Naive thymus-derived CD4-positive, alpha-beta T cell (primary cell): ENCODE results near the gene SMPD1. TPM values are rescaled to one million over a fixed set of nuclear protein-coding genes. Genes with fewer than 3 reads are reported as not detected.

Experiments
- ATAC-seq: fragments of 150-1000 bp; cut with Tn5 transposase; 2 replicates; pipeline ENCODE4 v1.10.0; 2021; ENCODE audit warnings: mild to moderate bottlenecking, moderate library complexity
- CTCF ChIA-PET: fragments of 350-600 bp; sonication (Branson Sonifier 250); formaldehyde crosslinking; loops from one replicate; lab custom pipeline; 2021; ENCODE audit warnings: antibody characterized with exemption; lab: Charles Lee
- POLR2A ChIA-PET: fragments of 350-600 bp; sonication (Branson Sonifier 250); formaldehyde crosslinking; loops from one replicate; lab custom pipeline; 2021; ENCODE audit warnings: antibody characterized with exemption, inconsistent platforms; lab: Charles Lee
- DNase-seq, 9 donors: peaks; one replicate each; pipeline versions ENCODE4 v3.0.0 to v3.0.0-alpha.2; 2020 to 2022; ENCODE audit warnings: mixed read lengths in 1 of 9
- H3K27ac ChIP-seq: one replicate; pipeline ENCODE4 v1.7.0; 2013; ENCODE audit warnings: mild to moderate bottlenecking, low read depth, low read length, moderate library complexity
- H3K27me3 ChIP-seq, 2 donors: one replicate each; pipeline ENCODE4 v1.7.0; 2013; ENCODE audit warnings: low read length in 2 of 2, mild to moderate bottlenecking in 2 of 2, moderate library complexity in 2 of 2; ENCODE audit not compliant: control insufficient read depth in 2 of 2, insufficient read depth in 2 of 2
- H3K36me3 ChIP-seq, 3 experiments: 1 replicate in 2 of 3; 2 replicates in 1 of 3; pipeline ENCODE4 v1.7.0; 2013; ENCODE audit warnings: low read length in 3 of 3, mild to moderate bottlenecking in 3 of 3, moderate library complexity in 1 of 3; ENCODE audit not compliant: insufficient read depth in 3 of 3, control insufficient read depth in 2 of 3
- H3K4me1 ChIP-seq, 2 donors: one replicate each; pipeline ENCODE4 v1.7.0; 2013; ENCODE audit warnings: low read length in 2 of 2, mild to moderate bottlenecking in 2 of 2, moderate library complexity in 1 of 2; ENCODE audit not compliant: control insufficient read depth in 2 of 2, insufficient read depth in 2 of 2
- H3K4me3 ChIP-seq: 2 replicates; pipeline ENCODE4 v1.7.0; 2013; ENCODE audit warnings: mild to moderate bottlenecking, low read length
- H3K9me3 ChIP-seq, 3 experiments: 1 replicate in 2 of 3; 2 replicates in 1 of 3; pipeline ENCODE4 v1.7.0; 2013; ENCODE audit warnings: low read length in 3 of 3; ENCODE audit not compliant: control insufficient read depth in 2 of 3
- H3K27ac Mint-ChIP-seq, 9 donors: one replicate each; pipeline ENCODE4 v1.8.0; 2020 to 2022; ENCODE audit warnings: mixed read lengths in 9 of 9, mild to moderate bottlenecking in 8 of 9, moderate library complexity in 5 of 9, inconsistent platforms in 2 of 9
- H3K27me3 Mint-ChIP-seq, 5 donors: one replicate each; pipeline ENCODE4 v1.8.0; 2021 to 2022; ENCODE audit warnings: mixed read lengths in 5 of 5, mild to moderate bottlenecking in 1 of 5
- H3K36me3 Mint-ChIP-seq, 5 donors: one replicate each; pipeline ENCODE4 v1.8.0; 2020 to 2022; ENCODE audit warnings: mixed read lengths in 5 of 5, mild to moderate bottlenecking in 3 of 5, inconsistent platforms in 1 of 5
- H3K4me1 Mint-ChIP-seq, 7 donors: one replicate each; pipeline ENCODE4 v1.8.0; 2020 to 2022; ENCODE audit warnings: mixed read lengths in 7 of 7, mild to moderate bottlenecking in 3 of 7, inconsistent platforms in 1 of 7
- H3K4me3 Mint-ChIP-seq, 10 donors: one replicate each; pipeline ENCODE4 v1.8.0; 2020 to 2022; ENCODE audit warnings: mild to moderate bottlenecking in 10 of 10, mixed read lengths in 10 of 10, moderate library complexity in 6 of 10, inconsistent platforms in 2 of 10
- H3K9me3 Mint-ChIP-seq, 11 donors: one replicate each; pipeline ENCODE4 v1.8.0; 2020 to 2022; ENCODE audit warnings: mixed read lengths in 11 of 11, mild to moderate bottlenecking in 4 of 11, inconsistent platforms in 1 of 11, moderate library complexity in 1 of 11
- intact Hi-C, 2 donors: fragments of 100-400 bp; cut with micrococcal nuclease; formaldehyde crosslinking; loops; one replicate each; pipeline ENCODE4 v1.15.1; 2023
- polyA plus RNA-seq, 2 donors: library from polyadenylated mRNA; unstranded; fragments of 300-500 nt; fragmentation: Illumina TruSeq; gene quantifications; one replicate each; pipeline ENCODE4 v1.2.3, GENCODE V29; 2021
- total RNA-seq, 6 experiments: library from RNA in 5 of 6; stranded (reverse) in 5 of 6; gene quantifications; 1 replicate in 5 of 6; 2 replicates in 1 of 6; pipeline ENCODE4 v1.2.3 and lab custom pipeline; 2021 to 2026

SMPD1 gene
- total and polyA plus RNA-seq, 7 experiments from 2014 or later, result 34.5 to 70.9 (median 48.4) TPM

DNA sequence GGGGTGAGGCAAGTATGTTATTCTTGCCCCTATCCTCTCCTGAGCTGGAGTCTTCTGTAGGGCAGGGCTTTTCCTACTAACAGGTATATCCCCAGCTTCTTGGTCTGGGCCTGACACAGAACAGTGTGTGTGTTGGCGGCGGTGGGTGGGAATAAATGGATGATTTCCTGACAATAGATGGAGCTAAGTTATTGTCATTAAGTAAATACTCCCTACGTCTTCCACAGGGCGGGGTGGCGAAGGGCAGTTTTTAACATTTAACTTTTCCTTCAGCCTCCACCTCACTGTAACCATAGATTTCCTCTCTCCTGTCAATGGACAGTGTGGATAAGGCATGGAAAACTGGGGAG, 11.7 kb upstream of the SMPD1 start:
- H3K4me3 ChIP-seq, result no peak overlapping the region
- no peak for DNase-seq
- CTCF ChIA-PET, result interaction anchor here (0.7 to 20.4 kb wide), 40 partner anchors 11 to 372 kb away, joined by 3 to 573 read pairs (median 5); partner anchors contain the start of genes APBB1, ARFIP2, HPX and MRPL17
- no peaks in the 10 kb centered on the region for H3K27me3 Mint-ChIP-seq
- POLR2A ChIA-PET, result interaction anchor here (0.7 to 5.7 kb wide), 20 partner anchors 10 to 328 kb away, joined by 3 to 73 read pairs (median 5); partner anchors contain the start of genes APBB1, ARFIP2, HPX and MRPL17
- no peaks in the 10 kb centered on the region for H3K9me3 Mint-ChIP-seq
- no peaks in the 10 kb centered on the region for H3K36me3 ChIP-seq
- H3K9me3 ChIP-seq, result no peaks in the 10 kb centered on the region
- H3K4me1 ChIP-seq, result peaks cover 0 to 23% of the 10 kb centered on the region in 2 donors
- H3K27me3 ChIP-seq, result no peaks in the 10 kb centered on the region
- H3K4me1 Mint-ChIP-seq, result peaks cover 14 to 46% (median 37%) of the 10 kb centered on the region in 7 donors
- peak overlapping the region; percentile 44 for H3K27ac ChIP-seq
- H3K4me3 Mint-ChIP-seq, result peak overlapping the region; percentile 40 to 85 (median 72)
- intact Hi-C loops, result loop anchor here (2.0 to 10.0 kb wide), 7 partner anchors 40 to 694 kb away; partner anchors contain the start of genes APBB1 (in 1 of the 2), ARFIP2 (in 1 of the 2), ILK (in 1 of the 2) and RRP8 (in 1 of the 2)
- ATAC-seq, result no peak
- no peaks in the 10 kb centered on the region for H3K36me3 Mint-ChIP-seq
- H3K27ac Mint-ChIP-seq, result peak overlapping the region; percentile 69 to 93 (median 85)

DNA sequence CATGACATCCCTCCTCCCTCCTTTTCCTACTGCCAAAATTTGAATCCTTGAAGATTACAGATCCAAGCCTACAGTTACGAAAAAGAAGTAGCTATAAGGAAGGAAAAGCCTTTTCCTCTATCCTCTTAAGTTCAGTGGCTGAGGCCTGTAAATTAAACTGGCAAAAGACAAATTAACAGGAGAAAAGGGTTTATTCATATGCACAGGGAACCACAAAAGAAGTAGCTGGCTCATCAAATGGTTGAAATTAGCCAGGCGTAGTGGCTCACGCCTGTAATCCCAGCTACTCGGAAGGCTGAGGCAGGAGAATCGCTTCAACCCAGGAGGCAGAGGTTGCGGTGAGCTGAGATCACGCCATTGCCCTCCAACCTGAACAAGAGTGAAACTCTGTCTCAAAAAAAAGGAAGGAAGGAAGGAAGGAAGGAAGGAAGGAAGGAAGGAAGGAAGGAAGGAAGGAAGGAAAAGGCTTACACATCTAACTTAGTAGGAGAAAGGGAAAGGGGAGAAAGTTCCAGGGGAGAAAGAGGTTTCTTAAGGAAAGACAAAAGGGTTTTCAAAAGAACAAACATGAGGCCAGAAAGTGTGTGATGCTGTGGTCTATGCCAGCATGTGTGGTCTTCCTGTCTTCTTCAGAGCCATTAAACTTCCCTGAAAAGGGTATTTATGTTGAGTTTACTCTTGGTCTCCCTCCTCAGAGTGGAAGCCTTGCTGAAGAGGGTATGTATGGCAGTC, 5.1 kb upstream of the SMPD1 start:
- Histone ChIP-seq H3K4me1 (peaks cover 8 to 20% of the 10 kb centered on the region in 2 donors), H3K27me3 (no peaks in the 10 kb centered on the region), H3K27ac (no peak overlapping the region), H3K9me3 (no peaks in the 10 kb centered on the region), H3K4me3 (no peak overlapping the region), H3K36me3 (no peaks in the 10 kb centered on the region)
- no peak for DNase-seq
- Mint-ChIP-seq H3K9me3 (no peaks in the 10 kb centered on the region), H3K4me1 (peaks cover 17 to 50% (median 31%) of the 10 kb centered on the region in 7 donors), H3K27ac (peak overlapping the region in 2 of 9 donors; percentile 55 to 56), H3K27me3 (peaks cover 0 to 16% (median 0%) of the 10 kb centered on the region in 5 donors), H3K4me3 (peak overlapping the region in 2 of 10 donors; percentile 25 to 49), H3K36me3 (no peaks in the 10 kb centered on the region)
- ChIA-PET CTCF (interaction anchor here (1.1 to 20.4 kb wide), 4 partner anchors 17 to 120 kb away, joined by 3 to 573 read pairs (median 6); partner anchors contain the start of gene HPX), POLR2A (interaction anchor here (0.8 to 1.5 kb wide), 6 partner anchors 18 to 234 kb away, joined by 3 to 10 read pairs (median 4); partner anchors contain the start of genes APBB1 and TPP1)
- intact Hi-C loops, result no loop called here
- no peak for ATAC-seq

DNA sequence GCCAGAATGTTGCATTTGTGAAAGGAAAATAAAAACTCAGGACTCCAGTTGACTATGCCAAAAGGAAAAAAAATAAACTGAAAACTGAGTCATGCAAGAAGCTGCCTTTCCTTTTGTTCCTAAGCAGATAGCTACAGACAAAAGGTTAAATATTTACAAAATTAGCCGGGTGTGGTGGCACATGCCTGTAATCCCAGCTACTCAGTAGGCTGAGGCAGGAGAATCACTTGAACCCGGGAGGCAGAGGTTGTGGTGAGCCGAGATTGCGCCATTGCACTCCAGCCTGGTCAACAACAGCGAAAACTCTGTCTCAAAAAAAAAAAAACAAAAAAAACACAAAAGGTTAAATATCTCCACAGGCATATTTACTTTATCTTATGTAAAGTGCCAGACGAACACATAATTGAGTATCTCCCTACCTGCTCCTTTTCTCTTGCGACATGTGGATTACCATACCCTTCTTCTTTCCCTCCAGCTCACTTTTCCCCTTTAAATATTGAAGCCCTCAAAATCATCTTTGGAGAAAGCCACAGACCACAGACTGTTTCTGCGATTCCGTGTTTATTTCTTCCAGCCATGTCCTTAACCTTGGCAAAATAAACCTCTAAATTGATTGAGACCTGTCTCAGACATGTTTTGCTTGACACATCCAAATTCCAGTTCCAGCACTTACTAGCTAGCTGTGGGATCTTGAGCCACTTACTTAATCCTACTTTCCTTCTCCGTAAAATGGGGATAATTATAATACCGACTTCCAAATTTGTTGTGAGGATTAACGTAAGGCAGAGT, 2.3 kb upstream of the SMPD1 start:
- H3K27ac Mint-ChIP-seq, result peak overlapping the region; percentile 46 to 99 (median 93)
- H3K9me3 Mint-ChIP-seq, result peaks cover 0 to 2% (median 0%) of the 10 kb centered on the region in 11 donors
- peaks cover 0 to 16% (median 0%) of the 10 kb centered on the region in 5 donors for H3K27me3 Mint-ChIP-seq
- Histone ChIP-seq H3K9me3 (no peaks in the 10 kb centered on the region), H3K4me1 (peaks cover 20 to 34% of the 10 kb centered on the region in 2 donors), H3K27ac (no peak overlapping the region), H3K4me3 (no peak overlapping the region), H3K27me3 (no peaks in the 10 kb centered on the region), H3K36me3 (peaks cover 0 to 5% (median 0%) of the 10 kb centered on the region in 3 experiments)
- intact Hi-C loops, result no loop called here
- H3K36me3 Mint-ChIP-seq, result peaks cover 2 to 16% (median 5%) of the 10 kb centered on the region in 5 donors
- DNase-seq (no peak), ATAC-seq (no peak)
- H3K4me3 Mint-ChIP-seq, result peak overlapping the region in 3 of 10 donors; percentile 5 to 98 (median 66)
- CTCF ChIA-PET, result interaction anchor here (1.0 to 20.4 kb wide), 5 partner anchors 9 to 117 kb away, joined by 4 to 573 read pairs (median 7); partner anchors contain the start of genes APBB1 and HPX
- peaks cover 27 to 65% (median 49%) of the 10 kb centered on the region in 7 donors for H3K4me1 Mint-ChIP-seq
- POLR2A ChIA-PET, result interaction anchor here (0.9 to 10.8 kb wide), 5 partner anchors 9 to 102 kb away, joined by 3 to 525 read pairs (median 4); partner anchors contain the start of gene APBB1

DNA sequence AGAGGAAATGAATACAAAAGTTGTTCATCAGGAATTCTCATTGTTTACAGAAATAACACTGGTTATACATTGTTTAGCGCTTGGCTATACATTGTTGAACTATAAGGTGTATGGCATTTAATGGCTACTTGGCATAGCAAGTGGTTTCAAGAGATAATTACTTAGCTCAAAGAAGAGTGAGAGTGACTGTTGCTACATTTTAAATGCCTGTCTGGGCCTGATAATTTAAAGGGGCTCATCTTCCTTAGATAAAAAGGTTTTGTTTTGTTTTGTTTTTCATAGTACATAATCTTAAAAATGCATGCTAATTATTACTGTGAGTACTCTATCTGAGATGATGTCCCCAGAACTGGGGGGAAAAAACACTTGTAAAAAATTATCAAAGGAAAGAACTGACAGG, 1.5 kb upstream of the SMPD1 start:
- POLR2A ChIA-PET, result interaction anchor here (1.0 to 10.8 kb wide), 7 partner anchors 10 to 102 kb away, joined by 3 to 525 read pairs (median 4); partner anchors contain the start of genes APBB1, ARFIP2, TIMM10B and TRIM3
- Histone ChIP-seq H3K4me1 (peaks cover 25 to 41% of the 10 kb centered on the region in 2 donors), H3K27ac (peak overlapping the region; percentile 95), H3K9me3 (no peaks in the 10 kb centered on the region), H3K27me3 (no peaks in the 10 kb centered on the region), H3K4me3 (no peak overlapping the region), H3K36me3 (peaks cover 0 to 11% (median 0%) of the 10 kb centered on the region in 3 experiments)
- Mint-ChIP-seq H3K4me3 (peak overlapping the region in 6 of 10 donors; percentile 5 to 98 (median 72)), H3K4me1 (peaks cover 30 to 69% (median 56%) of the 10 kb centered on the region in 7 donors), H3K27me3 (peaks cover 0 to 16% (median 0%) of the 10 kb centered on the region in 5 donors), H3K36me3 (peaks cover 5 to 22% (median 11%) of the 10 kb centered on the region in 5 donors), H3K9me3 (peaks cover 0 to 2% (median 0%) of the 10 kb centered on the region in 11 donors), H3K27ac (peak overlapping the region in 8 of 9 donors; percentile 93 to 100 (median 99))
- intact Hi-C loops, result loop anchor here in 1 of 2 donors (1.0 kb wide), 1 partner anchor 86 kb away; no protein-coding TSS in a partner anchor
- DNase-seq (no peak), ATAC-seq (no peak)
- CTCF ChIA-PET, result interaction anchor here (0.7 to 20.4 kb wide), 4 partner anchors 10 to 55 kb away, joined by 3 to 573 read pairs (median 28); partner anchors contain the start of gene HPX

DNA sequence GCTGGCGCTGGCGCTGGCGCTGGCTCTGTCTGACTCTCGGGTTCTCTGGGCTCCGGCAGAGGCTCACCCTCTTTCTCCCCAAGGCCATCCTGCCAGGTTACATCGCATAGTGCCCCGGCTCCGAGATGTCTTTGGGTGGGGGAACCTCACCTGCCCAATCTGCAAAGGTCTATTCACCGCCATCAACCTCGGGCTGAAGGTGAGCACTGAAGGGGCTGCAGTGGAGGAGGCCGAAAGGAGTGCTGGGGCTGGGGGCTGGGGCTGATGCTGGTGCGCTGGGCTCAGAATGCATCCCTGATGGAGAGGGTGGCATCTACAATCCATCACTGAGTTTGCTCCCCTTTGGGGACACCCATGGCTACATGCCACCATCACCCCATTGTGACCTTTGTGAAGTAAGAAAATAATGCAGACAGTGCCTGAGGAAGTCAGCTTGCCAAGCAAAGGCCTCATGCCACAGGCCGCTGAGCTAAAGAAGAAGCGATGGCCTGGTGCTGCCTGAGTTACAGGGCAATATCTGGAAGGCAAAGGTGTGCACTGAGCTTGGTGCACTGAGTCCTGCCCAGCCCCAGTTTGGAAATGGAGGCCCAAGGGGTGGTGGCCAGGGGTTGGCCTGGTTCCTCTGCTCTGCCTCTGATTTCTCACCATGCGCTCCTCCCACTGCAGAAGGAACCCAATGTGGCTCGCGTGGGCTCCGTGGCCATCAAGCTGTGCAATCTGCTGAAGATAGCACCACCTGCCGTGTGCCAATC, 620 bp downstream of the SMPD1 start:
- no peaks in the 10 kb centered on the region for H3K27me3 ChIP-seq
- peaks cover 25 to 49% of the 10 kb centered on the region in 2 donors for H3K4me1 ChIP-seq
- H3K36me3 Mint-ChIP-seq, result peaks cover 5 to 31% (median 15%) of the 10 kb centered on the region in 5 donors
- CTCF ChIA-PET, result interaction anchor here (1.6 to 20.4 kb wide), 5 partner anchors 12 to 52 kb away, joined by 7 to 573 read pairs (median 19); partner anchors contain the start of genes APBB1 and HPX
- H3K4me1 Mint-ChIP-seq, result peaks cover 28 to 74% (median 67%) of the 10 kb centered on the region in 7 donors
- peak overlapping the region; percentile 81 to 100 (median 96) for H3K27ac Mint-ChIP-seq
- DNase-seq (peak in 4 of 9 donors; percentile 38 to 46 (median 42)), ATAC-seq (no peak)
- H3K27me3 Mint-ChIP-seq, result peaks cover 0 to 13% (median 0%) of the 10 kb centered on the region in 5 donors
- intact Hi-C loops, result loop anchor here (1.0 to 5.0 kb wide), 14 partner anchors 11 to 1122 kb away; partner anchors contain the start of genes APBB1 (in 2 of the 2), ARFIP2 (in 2 of the 2), FHIP1B (in 2 of the 2) and MRPL17 (in 2 of the 2)
- peak overlapping the region; percentile 95 for H3K27ac ChIP-seq
- no peaks in the 10 kb centered on the region for H3K9me3 ChIP-seq
- H3K9me3 Mint-ChIP-seq, result peaks cover 0 to 2% (median 0%) of the 10 kb centered on the region in 11 donors
- POLR2A ChIA-PET, result interaction anchor here (0.7 to 10.8 kb wide), 11 partner anchors 12 to 705 kb away, joined by 3 to 525 read pairs (median 4); partner anchors contain the start of genes APBB1, ARFIP2, HPX and TIMM10B
- peak overlapping the region; percentile 91 to 98 (median 94) for H3K4me3 Mint-ChIP-seq
- peak overlapping the region; percentile 94 for H3K4me3 ChIP-seq
- peaks cover 0 to 33% (median 2%) of the 10 kb centered on the region in 3 experiments for H3K36me3 ChIP-seq
